ENCODE results near the gene UBXN2A.
A peak's percentile ranks its signal among the peaks of the same experiment; 100 is the strongest.

UBXN2A gene

GRCh38 chr2:24047703-24048033, 107.4 kb downstream of the UBXN2A start:
- DNase-seq, result no peak

- no peak for DNase-seq
Measured at GRCh38 chr2:24048769-24049484, 108.7 kb downstream of the UBXN2A start.

GRCh38 chr2:24049485-24050021, 109.3 kb downstream of the UBXN2A start, which contains the start of gene FKBP1B:
FKBP1B (plus strand) TSS chr2:24049741; CDS start chr2:24049850, 109 bp downstream.
- DNase-seq, result peak; percentile 52

- DNase-seq, result peak; percentile 8
Measured at GRCh38 chr2:24050041-24050979, 110.0 kb downstream of the UBXN2A start.

- no peak for DNase-seq
Measured at GRCh38 chr2:24051833-24052232, 111.6 kb downstream of the UBXN2A start.

- DNase-seq, result no peak
Measured at GRCh38 chr2:24052951-24053350, 112.7 kb downstream of the UBXN2A start.
